Fibroblast of lung (primary cell): ENCODE results near the gene TBCK. TPM values are rescaled to one million over a fixed set of nuclear protein-coding genes. Genes with fewer than 3 reads are reported as not detected.

Source experiments
- DNase-seq, 2 donors: peaks; one replicate each; pipeline versions ENCODE4 v3.0.0 to v3.0.0-alpha.2; 2010; ENCODE audit warnings: low read depth in 2 of 2
- H2AFZ ChIP-seq: 2 replicates; pipeline ENCODE4 v1.5.1; 2012; ENCODE audit warnings: low read length, control low read depth, inconsistent platforms
- H3K27ac ChIP-seq: 2 replicates; pipeline ENCODE4 v1.5.1; 2011; ENCODE audit warnings: low read length, control low read depth; ENCODE audit not compliant: insufficient read depth
- H3K27me3 ChIP-seq: 2 replicates; pipeline ENCODE4 v1.5.1; 2011; ENCODE audit warnings: mild to moderate bottlenecking, low read length; ENCODE audit not compliant: control insufficient read depth, insufficient read depth
- H3K36me3 ChIP-seq: 2 replicates; pipeline ENCODE4 v1.5.1; 2011; ENCODE audit warnings: low read length; ENCODE audit not compliant: control insufficient read depth, insufficient read depth
- H3K4me1 ChIP-seq: 2 replicates; pipeline ENCODE4 v1.5.1; 2011; ENCODE audit warnings: low read length; ENCODE audit not compliant: control insufficient read depth, insufficient read depth; ENCODE audit errors: extremely low read depth
- H3K4me2 ChIP-seq: 2 replicates; pipeline ENCODE4 v1.5.1; 2011; ENCODE audit warnings: low read length, control low read depth; ENCODE audit not compliant: insufficient read depth; ENCODE audit errors: extremely low read depth
- H3K4me3 ChIP-seq, 4 experiments: fragments of 200-600 bp in 1 of 4; sonication (generic) in 1 of 4; replicated peaks in 1 of 4; 2 replicates each; pipeline ENCODE4 v1.5.1; 2011 to 2016; ENCODE audit warnings: low read length in 4 of 4, low read depth in 3 of 4, mild to moderate bottlenecking in 3 of 4, control low read depth in 2 of 4, inconsistent platforms in 1 of 4, mixed read lengths in 1 of 4; ENCODE audit not compliant: insufficient read depth in 1 of 4; ENCODE audit errors: control extremely low read depth in 1 of 4
- H3K79me2 ChIP-seq: 2 replicates; pipeline ENCODE4 v1.5.1; 2012; ENCODE audit warnings: mild to moderate bottlenecking, low read length, inconsistent platforms; ENCODE audit not compliant: control insufficient read depth, insufficient read depth
- H3K9ac ChIP-seq: 2 replicates; pipeline ENCODE4 v1.5.1; 2011; ENCODE audit warnings: mild to moderate bottlenecking, low read length, control low read depth; ENCODE audit not compliant: insufficient read depth
- H3K9me3 ChIP-seq: 2 replicates; pipeline ENCODE4 v1.5.1; 2012; ENCODE audit warnings: low read depth, low read length; ENCODE audit not compliant: control insufficient read depth, insufficient read depth
- H4K20me1 ChIP-seq: 2 replicates; pipeline ENCODE4 v1.5.1; 2011; ENCODE audit warnings: low read length; ENCODE audit not compliant: control insufficient read depth, insufficient read depth; ENCODE audit errors: extremely low read depth
- CTCF ChIP-seq, 2 donors: IDR thresholded peaks in 1 of 2; conservative IDR thresholded peaks in 1 of 2; 1 replicate in 1 of 2; 2 replicates in 1 of 2; pipeline ENCODE4 v1.5.1; 2011 to 2012; ENCODE audit warnings: low read length in 2 of 2, control low read depth in 1 of 2, inconsistent platforms in 1 of 2, low read depth in 1 of 2, mild to moderate bottlenecking in 1 of 2
- EZH2 ChIP-seq: IDR thresholded peaks from 2 replicates; pipeline ENCODE4 v1.5.1; 2012; ENCODE audit warnings: low read length, control low read depth, mild to moderate bottlenecking; ENCODE audit errors: missing control alignments
- polyA plus RNA-seq, 2 donors: library from polyadenylated mRNA; depleted of rRNA in 1 of 2; stranded (reverse) in 1 of 2; unstranded in 1 of 2; fragments of >200 nt; gene quantifications; 2 replicates each; pipeline ENCODE4 v1.2.1, GENCODE V29; 2011 to 2012; ENCODE audit warnings: missing spikeins in 1 of 2
- total RNA-seq: library from RNA; depleted of rRNA; stranded (reverse); fragments of >200 nt; gene quantifications from 2 replicates; pipeline ENCODE4 v1.2.1, GENCODE V29; 2014

The TBCK gene
- total and polyA plus RNA-seq, 2 donors (not counting 1 experiment from before 2014, with no cell fraction given), result 29.0 to 69.9 TPM

DNA sequence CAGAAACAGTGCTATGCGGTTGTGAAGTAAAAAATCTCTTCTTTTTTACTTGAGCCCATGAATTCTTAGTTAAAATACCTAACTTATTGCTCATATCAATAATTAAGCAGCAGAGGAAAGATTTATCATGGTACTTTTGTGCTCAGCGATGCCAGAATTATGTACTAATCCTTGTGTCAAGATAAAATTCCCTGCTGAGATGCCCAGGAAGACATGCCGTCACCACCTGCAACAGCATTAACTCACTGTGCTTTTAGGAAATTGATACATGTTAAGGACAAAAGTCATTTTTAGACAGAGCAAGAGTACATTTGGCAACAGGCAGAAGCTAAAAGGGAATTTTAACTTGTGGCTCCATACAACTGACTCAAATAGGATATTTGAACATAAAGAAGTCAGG lies 281.8 kb downstream of the TBCK start:
- DNase-seq, result peak; percentile 23 to 55
- H3K9ac ChIP-seq, result no peak overlapping the region
- no peaks in the 10 kb centered on the region for H4K20me1 ChIP-seq
- peaks cover 3% of the 10 kb centered on the region for H3K4me1 ChIP-seq
- no peak overlapping the region for H3K4me2 ChIP-seq
- H3K9me3 ChIP-seq, result no peaks in the 10 kb centered on the region
- no peak overlapping the region for H3K27ac ChIP-seq
- H3K36me3 ChIP-seq, result no peaks in the 10 kb centered on the region
- no peak overlapping the region for H3K4me3 ChIP-seq
- H3K79me2 ChIP-seq, result no peaks in the 10 kb centered on the region
- H3K27me3 ChIP-seq, result no peaks in the 10 kb centered on the region
- TF ChIP-seq EZH2 (no peak), CTCF (conservative IDR thresholded peaks at IDR 0.05 in 1 of 2, IDR thresholded peaks at IDR 0.05 in 1 of 2; ENCODE audit: low read depth in 1 of 2, low read length in 2 of 2) (no peak)
- no peak overlapping the region for H2AFZ ChIP-seq

GRCh38 chr4:106033469-106033868 lies 282.5 kb downstream of the TBCK start:
- H3K36me3 ChIP-seq, result no peaks in the 10 kb centered on the region
- TF ChIP-seq EZH2 (no peak), CTCF (conservative IDR thresholded peaks at IDR 0.05 in 1 of 2, IDR thresholded peaks at IDR 0.05 in 1 of 2; ENCODE audit: low read depth in 1 of 2, low read length in 2 of 2) (no peak)
- H4K20me1 ChIP-seq, result no peaks in the 10 kb centered on the region
- H3K4me3 ChIP-seq, result no peak overlapping the region
- H3K79me2 ChIP-seq, result no peaks in the 10 kb centered on the region
- H3K9ac ChIP-seq, result no peak overlapping the region
- no peaks in the 10 kb centered on the region for H3K27me3 ChIP-seq
- H3K9me3 ChIP-seq, result no peaks in the 10 kb centered on the region
- DNase-seq, result no peak
- H3K4me2 ChIP-seq, result no peak overlapping the region
- H3K27ac ChIP-seq, result no peak overlapping the region
- H2AFZ ChIP-seq, result no peak overlapping the region
- peaks cover 3% of the 10 kb centered on the region for H3K4me1 ChIP-seq

- no peaks in the 10 kb centered on the region for H3K27me3 ChIP-seq
- no peak overlapping the region for H3K4me3 ChIP-seq
- H3K4me1 ChIP-seq, result peaks cover 3% of the 10 kb centered on the region
- H3K79me2 ChIP-seq, result no peaks in the 10 kb centered on the region
- no peaks in the 10 kb centered on the region for H3K9me3 ChIP-seq
- H3K27ac ChIP-seq, result no peak overlapping the region
- H4K20me1 ChIP-seq, result no peaks in the 10 kb centered on the region
- no peak for TF ChIP-seq CTCF (conservative IDR thresholded peaks at IDR 0.05 in 1 of 2, IDR thresholded peaks at IDR 0.05 in 1 of 2; ENCODE audit: low read depth in 1 of 2, low read length in 2 of 2)
- no peak for TF ChIP-seq EZH2
- no peak overlapping the region for H2AFZ ChIP-seq
- H3K9ac ChIP-seq, result no peak overlapping the region
- peak in 1 of 2 donors; percentile 28 for DNase-seq
- no peak overlapping the region for H3K4me2 ChIP-seq
- no peaks in the 10 kb centered on the region for H3K36me3 ChIP-seq
Observed at GRCh38 chr4:106032851-106033286, 283.1 kb downstream of the TBCK start.
